GM23248 (cell line): ENCODE measurements around the gene UBC. TPM values are rescaled to one million over a fixed set of nuclear protein-coding genes. Genes with fewer than 3 reads are reported as not detected.
"Not testable (repeated sequence)": the region's sequence is repeated elsewhere in the genome, so short reads cannot be mapped to it uniquely, and the experiment has no call there.

Experiments
- DNase-seq: peaks from one replicate; pipeline ENCODE4 v3.0.0-alpha.2; 2015
- H2AFZ ChIP-seq: fragments of 200-600 bp; sonication (generic); 2 replicates; pipeline ENCODE4 v1.6.1; 2016; ENCODE audit warnings: antibody characterized with exemption
- H3F3A ChIP-seq: fragments of 200-600 bp; sonication (generic); 2 replicates; pipeline ENCODE4 v1.6.1; 2016; ENCODE audit warnings: mild to moderate bottlenecking, antibody characterized with exemption, mixed run types; ENCODE audit not compliant: insufficient read depth
- H3K27ac ChIP-seq: fragments of 200-600 bp; sonication (generic); 2 replicates; pipeline ENCODE4 v1.5.1; 2016; ENCODE audit warnings: mild to moderate bottlenecking
- H3K27me3 ChIP-seq: fragments of 200-600 bp; sonication (generic); replicated peaks from 2 replicates; pipeline ENCODE4 v1.6.1; 2016; ENCODE audit warnings: mild to moderate bottlenecking; ENCODE audit not compliant: insufficient read depth
- H3K36me3 ChIP-seq: fragments of 200-600 bp; sonication (generic); 2 replicates; pipeline ENCODE4 v1.6.1; 2016; ENCODE audit warnings: low read depth, mild to moderate bottlenecking
- H3K4me1 ChIP-seq: fragments of 200-600 bp; sonication (generic); 2 replicates; pipeline ENCODE4 v1.6.1; 2016; ENCODE audit warnings: mild to moderate bottlenecking; ENCODE audit not compliant: insufficient read depth
- H3K4me2 ChIP-seq: fragments of 200-600 bp; sonication (generic); one replicate; pipeline ENCODE4 v1.6.1; 2016; ENCODE audit warnings: mild to moderate bottlenecking; ENCODE audit not compliant: unreplicated experiment
- H3K4me3 ChIP-seq: fragments of 200-600 bp; sonication (generic); 2 replicates; pipeline ENCODE4 v1.5.1; 2016; ENCODE audit warnings: mild to moderate bottlenecking
- H3K79me2 ChIP-seq: fragments of 200-600 bp; sonication (generic); 2 replicates; pipeline ENCODE4 v1.6.1; 2016; ENCODE audit warnings: mild to moderate bottlenecking; ENCODE audit not compliant: insufficient read depth
- H3K9ac ChIP-seq: fragments of 200-600 bp; sonication (generic); 2 replicates; pipeline ENCODE4 v1.6.1; 2016; ENCODE audit warnings: mild to moderate bottlenecking
- H3K9me2 ChIP-seq: fragments of 200-600 bp; sonication (generic); 2 replicates; pipeline ENCODE4 v1.6.1; 2016; ENCODE audit warnings: mixed run types, mild to moderate bottlenecking, moderate library complexity; ENCODE audit not compliant: insufficient read depth
- H3K9me3 ChIP-seq: fragments of 200-600 bp; sonication (generic); one replicate; pipeline ENCODE4 v1.6.1; 2017; ENCODE audit warnings: low read depth
- H4K20me1 ChIP-seq: fragments of 200-600 bp; sonication (generic); 2 replicates; pipeline ENCODE4 v1.6.0; 2016; ENCODE audit not compliant: insufficient read depth
- EZH2 ChIP-seq: fragments of 200-600 bp; sonication (generic); IDR thresholded peaks from 2 replicates; pipeline ENCODE4 v1.6.1; 2018; ENCODE audit warnings: antibody characterized with exemption, mild to moderate bottlenecking; ENCODE audit not compliant: insufficient read depth, poor library complexity, severe bottlenecking
- EZH2phosphoT487 ChIP-seq: fragments of 200-600 bp; sonication (generic); IDR thresholded peaks from 2 replicates; pipeline ENCODE4 v1.6.1; 2018; ENCODE audit warnings: antibody characterized with exemption, moderate library complexity, mild to moderate bottlenecking, low read depth; ENCODE audit not compliant: insufficient read depth
- WGBS, 2 experiments: methylation state at CpG; one replicate each; pipeline ENCODE4 v1.1.6; 2015 to 2017; ENCODE audit warnings: low lambda C conversion rate in 2 of 2, low coverage in 1 of 2; ENCODE audit errors: missing lambda C conversion rate in 2 of 2; 5-methylcytosine and 5-hydroxymethylcytosine counted together
- in situ Hi-C: fragments of 300-500 bp; cut with MboI; formaldehyde crosslinking; loops from 2 replicates; pipeline ENCODE4 v1.15.0; 2020
- polyA plus RNA-seq: library from polyadenylated mRNA; unstranded; fragments of >200 nt; fragmentation: Nextera tagmentation; extraction: Ambion mirVana; gene quantifications from 2 replicates; pipeline ENCODE4 v1.2.1, GENCODE V29; 2016
- total RNA-seq: library from RNA; depleted of rRNA; stranded (reverse); fragments of >200 nt; shearing (Covaris generic); gene quantifications from 2 replicates; pipeline ENCODE4 v1.2.3, GENCODE V29; 2014

UBC gene
- total and polyA plus RNA-seq, 2 experiments from 2014 or later, result 1,490 to 1,496 TPM

GRCh38 chr12:124921200-124922031 lies 7.0 kb upstream of the UBC start:
- H3F3A ChIP-seq, result peaks cover 51% of the 10 kb centered on the region
- H3K4me1 ChIP-seq, result peaks cover 52% of the 10 kb centered on the region
- H3K27ac ChIP-seq, result peak overlapping the region; percentile 100
- H3K4me3 ChIP-seq, result peak overlapping the region; percentile 70
- peak overlapping the region; percentile 65 for H2AFZ ChIP-seq
- no peaks in the 10 kb centered on the region for H3K36me3 ChIP-seq
- WGBS, 2 experiments, result 18 to 20% methylated on average over 16 of the region's 16 CpGs
- no peaks in the 10 kb centered on the region for H3K9me3 ChIP-seq
- no peaks in the 10 kb centered on the region for H3K79me2 ChIP-seq
- H3K9ac ChIP-seq, result peak overlapping the region; percentile 55; the same call in 1 of the 2 replicates
- H3K9me2 ChIP-seq, result no peaks in the 10 kb centered on the region
- in situ Hi-C loops, result no loop called here
- H3K27me3 ChIP-seq, result no peaks in the 10 kb centered on the region
- TF ChIP-seq EZH2 (no peak), EZH2phosphoT487 (no peak)
- H4K20me1 ChIP-seq, result no peaks in the 10 kb centered on the region
- peak overlapping the region; percentile 80 for H3K4me2 ChIP-seq
- peak; percentile 63 for DNase-seq

GRCh38 chr12:124920353-124920935 lies 6.0 kb upstream of the UBC start:
- no peak for DNase-seq
- Histone ChIP-seq H3K9ac (peak overlapping the region; percentile 100), H3K27me3 (no peaks in the 10 kb centered on the region), H3K79me2 (peaks cover 7% of the 10 kb centered on the region), H2AFZ (0 out of 2 replicates have a peak overlapping the region, but pooled peaks have one; percentile 75), H3K4me2 (peak overlapping the region; percentile 92), H3K4me3 (0 out of 2 replicates have a peak overlapping the region, but pooled peaks have one; percentile 36), H4K20me1 (no peaks in the 10 kb centered on the region), H3K9me3 (no peaks in the 10 kb centered on the region), H3K9me2 (no peaks in the 10 kb centered on the region), H3K4me1 (peaks cover 57% of the 10 kb centered on the region), H3F3A (peaks cover 61% of the 10 kb centered on the region), H3K36me3 (no peaks in the 10 kb centered on the region), H3K27ac (peak overlapping the region; percentile 100)
- 83 to 86% methylated on average over 4 of the region's 4 CpGs for WGBS, 2 experiments
- in situ Hi-C loops, result no loop called here
- TF ChIP-seq EZH2, result no peak
- no peak for TF ChIP-seq EZH2phosphoT487

DNA sequence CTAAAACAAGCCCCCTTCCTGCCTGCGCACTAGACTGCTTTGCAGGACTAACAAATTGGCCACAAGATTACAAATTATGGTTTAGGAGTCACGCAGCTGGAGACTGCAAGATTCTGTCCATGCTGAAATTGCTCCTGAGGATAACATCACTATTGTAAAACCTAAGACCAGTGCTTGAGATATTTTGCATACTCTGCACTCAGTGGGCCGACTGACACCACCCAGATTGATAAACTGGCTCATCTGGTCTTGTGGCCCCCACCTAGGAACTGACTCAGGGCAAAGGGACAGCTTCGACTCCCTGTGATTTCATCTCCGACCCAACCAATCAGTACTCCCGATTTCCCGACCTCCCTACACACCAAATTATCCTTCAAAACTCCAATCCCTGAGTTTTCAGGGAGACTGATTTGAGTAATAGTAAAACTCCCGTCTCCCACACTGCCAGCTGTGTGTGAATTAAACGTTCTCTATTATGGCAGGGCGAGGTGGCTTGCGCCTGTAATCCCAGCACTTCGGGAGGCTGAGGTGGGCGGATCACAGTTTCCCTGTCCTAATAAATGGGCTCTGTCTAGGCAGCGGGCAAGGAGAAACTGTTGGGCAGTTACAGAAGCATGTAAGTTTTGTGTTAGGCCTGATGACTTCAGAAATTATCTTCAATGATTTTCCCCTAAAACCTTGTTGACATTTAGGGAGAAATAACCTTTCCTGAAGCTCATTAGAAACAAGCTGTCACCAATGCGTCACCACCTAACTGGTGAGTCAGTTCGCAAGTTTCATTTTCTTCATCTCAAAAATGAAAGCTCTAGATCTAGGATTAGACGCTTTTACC lies 5.3 kb upstream of the UBC start:
- peaks cover 14% of the 10 kb centered on the region for H3K79me2 ChIP-seq
- H3F3A ChIP-seq, result peaks cover 60% of the 10 kb centered on the region
- peak overlapping the region; percentile 75 for H2AFZ ChIP-seq
- 44 to 46% methylated on average over 17 of the region's 17 CpGs for WGBS, 2 experiments
- peak overlapping the region; percentile 100 for H3K27ac ChIP-seq
- H3K9me2 ChIP-seq, result no peaks in the 10 kb centered on the region
- peak overlapping the region; percentile 92 for H3K4me2 ChIP-seq
- no peak for TF ChIP-seq EZH2
- TF ChIP-seq EZH2phosphoT487, result no peak
- H3K27me3 ChIP-seq, result no peaks in the 10 kb centered on the region
- peaks cover 57% of the 10 kb centered on the region for H3K4me1 ChIP-seq
- H3K4me3 ChIP-seq, result peak overlapping the region; percentile 36; the same call in 1 of the 2 replicates
- peak overlapping the region; percentile 100 for H3K9ac ChIP-seq
- DNase-seq, result peak; percentile 81
- H3K36me3 ChIP-seq, result no peaks in the 10 kb centered on the region
- in situ Hi-C loops, result no loop called here
- H4K20me1 ChIP-seq, result no peaks in the 10 kb centered on the region
- H3K9me3 ChIP-seq, result no peaks in the 10 kb centered on the region

DNA sequence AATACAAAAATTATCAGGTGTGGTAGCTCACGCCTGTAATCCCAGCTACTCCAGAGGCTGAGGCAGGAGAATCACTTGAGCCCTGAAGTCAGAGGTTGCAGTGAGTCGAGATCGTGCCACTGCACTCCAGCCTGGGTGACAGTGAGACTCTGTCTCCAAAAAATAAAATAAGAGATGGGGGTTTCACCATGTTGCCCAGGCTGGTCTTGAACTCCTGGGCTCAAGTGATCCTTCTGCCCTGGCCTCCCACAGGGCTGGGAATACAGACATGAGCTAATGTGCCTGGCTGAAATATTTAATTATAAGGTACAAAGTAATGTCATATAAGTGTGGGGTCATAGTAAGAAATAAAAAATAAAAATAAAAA lies 4.2 kb upstream of the UBC start:
- H4K20me1 ChIP-seq, H2AFZ ChIP-seq, H3K27me3 ChIP-seq, H3K36me3 ChIP-seq, H3K4me3 ChIP-seq, H3K9me2 ChIP-seq, H3K9me3 ChIP-seq, DNase-seq, in situ Hi-C loops: not testable (repeated sequence)
- WGBS, 2 experiments, result 86 to 88% methylated on average over 3 of the region's 3 CpGs
- peak overlapping the region; percentile 100 for H3K27ac ChIP-seq
- peak overlapping the region; percentile 92 for H3K4me2 ChIP-seq
- H3F3A ChIP-seq, result peaks cover 59% of the 10 kb centered on the region
- peak overlapping the region; percentile 100 for H3K9ac ChIP-seq
- H3K4me1 ChIP-seq, result peaks cover 48% of the 10 kb centered on the region
- peaks cover 24% of the 10 kb centered on the region for H3K79me2 ChIP-seq
